Erythroblast (primary cell): Measurements from ENCODE around the gene TFDP1.

ENCODE experiments used
- GATA1 ChIP-seq: IDR thresholded peaks from 2 replicates; pipeline ENCODE4 v1.6.1; 2011; ENCODE audit warnings: low read depth, mild to moderate bottlenecking, control low read depth, low read length, moderate library complexity
- POLR2A ChIP-seq: IDR thresholded peaks from 2 replicates; pipeline ENCODE4 v1.6.1; 2011; ENCODE audit warnings: mild to moderate bottlenecking, low read length

- TF ChIP-seq POLR2A (no peak), GATA1 (no peak)
These were observed 33.9 kb downstream of the TFDP1 start for GRCh38 chr13:113618455-113618854.
